Natural killer cell (primary cell): ENCODE results near the gene FAM181B. TPM values are rescaled to one million over a fixed set of nuclear protein-coding genes. Genes with fewer than 3 reads are reported as not detected.

Source experiments
- ATAC-seq, 3 donors: fragments of 150-1000 bp in 2 of 3; fragments of 200-7000 bp in 1 of 3; cut with Tn5 transposase; 1 replicate in 1 of 3; 2 replicates in 2 of 3; pipeline ENCODE4 v1.10.0; 2021; ENCODE audit warnings: mild to moderate bottlenecking in 2 of 3, moderate library complexity in 2 of 3
- DNase-seq, 2 donors: peaks; one replicate each; pipeline versions ENCODE4 v3.0.0 to v3.0.0-alpha.2; 2013 to 2021; ENCODE audit warnings: mixed read lengths in 1 of 2
- H3K27ac ChIP-seq: one replicate; pipeline ENCODE4 v1.5.1; 2013; ENCODE audit warnings: mild to moderate bottlenecking, low read length
- H3K27me3 ChIP-seq: one replicate; pipeline ENCODE4 v1.6.1; 2013; ENCODE audit warnings: low read length; ENCODE audit not compliant: control insufficient read depth, insufficient read depth
- H3K36me3 ChIP-seq: one replicate; pipeline ENCODE4 v1.6.1; 2013; ENCODE audit warnings: low read length; ENCODE audit not compliant: control insufficient read depth, insufficient read depth
- H3K4me1 ChIP-seq: one replicate; pipeline ENCODE4 v1.6.1; 2013; ENCODE audit warnings: low read length; ENCODE audit not compliant: control insufficient read depth, insufficient read depth
- H3K4me3 ChIP-seq: one replicate; pipeline ENCODE4 v1.5.1; 2013; ENCODE audit warnings: low read length
- H3K9me3 ChIP-seq: one replicate; pipeline ENCODE4 v1.6.1; 2013; ENCODE audit warnings: low read length; ENCODE audit not compliant: control insufficient read depth, insufficient read depth
- H3K27ac Mint-ChIP-seq, 2 donors: one replicate each; pipeline ENCODE4 v1.8.0; 2022; ENCODE audit warnings: mild to moderate bottlenecking in 2 of 2, mixed read lengths in 2 of 2, moderate library complexity in 1 of 2
- H3K27me3 Mint-ChIP-seq, 2 donors: one replicate each; pipeline ENCODE4 v1.8.0; 2022; ENCODE audit warnings: low read depth in 2 of 2, mixed read lengths in 2 of 2
- H3K36me3 Mint-ChIP-seq: one replicate; pipeline ENCODE4 v1.8.0; 2022; ENCODE audit warnings: mixed read lengths
- H3K4me1 Mint-ChIP-seq, 2 donors: one replicate each; pipeline ENCODE4 v1.8.0; 2022; ENCODE audit warnings: mixed read lengths in 2 of 2
- H3K4me3 Mint-ChIP-seq: one replicate; pipeline ENCODE4 v1.8.0; 2022; ENCODE audit warnings: mild to moderate bottlenecking, moderate library complexity, mixed read lengths
- H3K9me3 Mint-ChIP-seq, 2 donors: one replicate each; pipeline ENCODE4 v1.8.0; 2022; ENCODE audit warnings: mixed read lengths in 2 of 2
- CTCF ChIP-seq: fragments of 200-600 bp; IDR thresholded peaks from one replicate; pipeline ENCODE4 v1.8.0; 2022; ENCODE audit warnings: antibody characterized with exemption
- WGBS: methylation state at CpG from one replicate; pipeline ENCODE4 v1.1.7; 2013; ENCODE audit warnings: missing lambda C conversion rate; ENCODE audit not compliant: insufficient coverage; 5-methylcytosine and 5-hydroxymethylcytosine counted together
- intact Hi-C: fragments of 100-400 bp; cut with micrococcal nuclease; formaldehyde crosslinking; loops from one replicate; pipeline ENCODE4 v1.14.2; 2022
- total RNA-seq, 4 donors: library from RNA; stranded (reverse); fragments of 120-200 nt in 1 of 4; gene quantifications; one replicate each; pipeline versions ENCODE4 v1.2.3 to v1.2.4, GENCODE V29; 2013 to 2022

Gene FAM181B
- total RNA-seq, 3 donors from 2014 or later (not counting 1 experiment from before 2014, with no cell fraction given), result not detected

GRCh38 chr11:82738091-82738490 is 4.4 kb upstream of the FAM181B start:
- 75% methylated on average over 4 of the region's 4 CpGs for WGBS
- H3K4me1 ChIP-seq, result no peaks in the 10 kb centered on the region
- no peak for TF ChIP-seq CTCF
- Mint-ChIP-seq H3K27me3 (peaks cover 25 to 80% of the 10 kb centered on the region in 2 donors), H3K36me3 (peaks cover 7% of the 10 kb centered on the region), H3K4me1 (no peaks in the 10 kb centered on the region), H3K9me3 (no peaks in the 10 kb centered on the region), H3K27ac (no peak overlapping the region), H3K4me3 (no peak overlapping the region)
- DNase-seq (no peak), ATAC-seq (no peak)
- no peak overlapping the region for H3K27ac ChIP-seq
- intact Hi-C loops, result no loop called here
- H3K9me3 ChIP-seq, result no peaks in the 10 kb centered on the region
- no peaks in the 10 kb centered on the region for H3K36me3 ChIP-seq
- H3K4me3 ChIP-seq, result no peak overlapping the region
- H3K27me3 ChIP-seq, result peaks cover 2% of the 10 kb centered on the region

GRCh38 chr11:82734120-82734479 is 436 bp upstream of the FAM181B start:
- intact Hi-C loops, result no loop called here
- WGBS, result 56% methylated on average over 8 of the region's 9 CpGs
- no peak overlapping the region for H3K27ac Mint-ChIP-seq
- peaks cover 47 to 77% of the 10 kb centered on the region in 2 donors for H3K27me3 Mint-ChIP-seq
- H3K27me3 ChIP-seq, result peaks cover 12% of the 10 kb centered on the region
- peaks cover 7% of the 10 kb centered on the region for H3K36me3 Mint-ChIP-seq
- no peaks in the 10 kb centered on the region for H3K9me3 ChIP-seq
- TF ChIP-seq CTCF, result no peak
- H3K4me1 Mint-ChIP-seq, result no peaks in the 10 kb centered on the region
- no peak overlapping the region for H3K4me3 ChIP-seq
- no peaks in the 10 kb centered on the region for H3K9me3 Mint-ChIP-seq
- ATAC-seq (no peak), DNase-seq (no peak)
- no peak overlapping the region for H3K27ac ChIP-seq
- no peaks in the 10 kb centered on the region for H3K36me3 ChIP-seq
- no peaks in the 10 kb centered on the region for H3K4me1 ChIP-seq
- H3K4me3 Mint-ChIP-seq, result peak overlapping the region; percentile 57

GRCh38 chr11:82732734-82733443 is 775 bp downstream of the FAM181B start:
- WGBS, result 3% methylated on average over 93 of the region's 93 CpGs
- intact Hi-C loops, result no loop called here

More at GRCh38 chr11:82732734-82733443, 775 bp downstream of the FAM181B start:
- no peak overlapping the region for H3K27ac ChIP-seq
- Mint-ChIP-seq H3K27me3 (peaks cover 50 to 67% of the 10 kb centered on the region in 2 donors), H3K4me3 (no peak overlapping the region), H3K9me3 (no peaks in the 10 kb centered on the region), H3K4me1 (no peaks in the 10 kb centered on the region), H3K27ac (no peak overlapping the region), H3K36me3 (peaks cover 7% of the 10 kb centered on the region)
- TF ChIP-seq CTCF, result no peak
- no peak overlapping the region for H3K4me3 ChIP-seq
- ATAC-seq (no peak), DNase-seq (peak in 1 of 2 donors; percentile 14)
- peaks cover 13% of the 10 kb centered on the region for H3K27me3 ChIP-seq
- no peaks in the 10 kb centered on the region for H3K4me1 ChIP-seq
- no peaks in the 10 kb centered on the region for H3K36me3 ChIP-seq
- no peaks in the 10 kb centered on the region for H3K9me3 ChIP-seq
